GM23338 (cell line): ENCODE data around the gene GSG1. TPM values are rescaled to one million over a fixed set of nuclear protein-coding genes. Genes with fewer than 3 reads are reported as not detected.

Experiments
- ATAC-seq: fragments of 200-7000 bp; cut with Tn5 transposase; 3 replicates; pipeline ENCODE4 v1.9.1; 2020
- DNase-seq: peaks from one replicate; pipeline ENCODE4 v3.0.0-alpha.2; 2015; ENCODE audit warnings: low spot score
- H2AFZ ChIP-seq: fragments of 200-600 bp; sonication (generic); 2 replicates; pipeline ENCODE4 v1.8.0; 2016; ENCODE audit warnings: antibody characterized with exemption, mild to moderate bottlenecking, moderate library complexity
- H3F3A ChIP-seq: fragments of 200-600 bp; sonication (generic); replicated peaks from 2 replicates; pipeline ENCODE4 v1.8.0; 2017; ENCODE audit warnings: antibody characterized with exemption, mixed run types, low read depth
- H3K27ac ChIP-seq: fragments of 200-600 bp; sonication (generic); 2 replicates; pipeline ENCODE4 v1.6.1; 2016; ENCODE audit warnings: low read depth
- H3K27me3 ChIP-seq: fragments of 200-600 bp; sonication (generic); 2 replicates; pipeline ENCODE4 v1.8.0; 2016; ENCODE audit warnings: mild to moderate bottlenecking, mixed run types, moderate library complexity; ENCODE audit not compliant: insufficient read depth
- H3K36me3 ChIP-seq: fragments of 200-600 bp; sonication (generic); 2 replicates; pipeline ENCODE4 v1.8.0; 2016; ENCODE audit warnings: mild to moderate bottlenecking; ENCODE audit not compliant: insufficient read depth
- H3K4me1 ChIP-seq: fragments of 200-600 bp; sonication (generic); 2 replicates; pipeline ENCODE4 v1.8.0; 2016; ENCODE audit warnings: mild to moderate bottlenecking, moderate library complexity; ENCODE audit not compliant: insufficient read depth
- H3K4me2 ChIP-seq: fragments of 200-600 bp; sonication (generic); 2 replicates; pipeline ENCODE4 v1.7.1; 2017; ENCODE audit warnings: mixed run types
- H3K4me3 ChIP-seq: fragments of 200-600 bp; sonication (generic); 2 replicates; pipeline ENCODE4 v1.6.1; 2016; ENCODE audit warnings: mixed run types
- H3K79me2 ChIP-seq: fragments of 200-600 bp; sonication (generic); replicated peaks from 2 replicates; pipeline ENCODE4 v1.8.0; 2017; ENCODE audit warnings: mild to moderate bottlenecking; ENCODE audit not compliant: insufficient read depth
- H3K9me2 ChIP-seq: fragments of 200-600 bp; sonication (generic); 2 replicates; pipeline ENCODE4 v1.8.0; 2017; ENCODE audit not compliant: insufficient read depth
- H4K20me1 ChIP-seq: fragments of 200-600 bp; sonication (generic); replicated peaks from 2 replicates; pipeline ENCODE4 v1.8.0; 2017; ENCODE audit warnings: mild to moderate bottlenecking; ENCODE audit not compliant: insufficient read depth
- H3K27ac Mint-ChIP-seq: 2 replicates; pipeline ENCODE4 v1.8.0; 2020; ENCODE audit warnings: inconsistent platforms, mild to moderate bottlenecking, moderate library complexity, mixed read lengths
- H3K27me3 Mint-ChIP-seq: 3 replicates; pipeline ENCODE4 v1.8.0; 2022; ENCODE audit warnings: low read depth, mild to moderate bottlenecking, moderate library complexity, mixed read lengths, inconsistent platforms; ENCODE audit not compliant: insufficient read depth, poor library complexity
- H3K36me3 Mint-ChIP-seq: 3 replicates; pipeline ENCODE4 v1.8.0; 2021; ENCODE audit warnings: low read depth, mild to moderate bottlenecking, inconsistent platforms, moderate library complexity, mixed read lengths
- H3K4me1 Mint-ChIP-seq: 3 replicates; pipeline ENCODE4 v1.8.0; 2020; ENCODE audit warnings: mild to moderate bottlenecking, inconsistent platforms, mixed read lengths
- H3K4me3 Mint-ChIP-seq: 3 replicates; pipeline ENCODE4 v1.8.0; 2021; ENCODE audit warnings: moderate library complexity, mild to moderate bottlenecking, inconsistent platforms, mixed read lengths
- H3K9me3 Mint-ChIP-seq: 3 replicates; pipeline ENCODE4 v1.8.0; 2020; ENCODE audit warnings: moderate library complexity, mild to moderate bottlenecking, inconsistent platforms, mixed read lengths
- CREB1 ChIP-seq: fragments of 250-450 bp; sonication (Bioruptor Pico); IDR thresholded peaks from 2 replicates; pipeline ENCODE4 v1.5.0; 2020; ENCODE audit warnings: low read depth, mild to moderate bottlenecking, moderate library complexity
- EZH2 ChIP-seq: fragments of 200-600 bp; sonication (generic); IDR thresholded peaks from one replicate; pipeline ENCODE4 v1.8.0; 2017; ENCODE audit warnings: antibody characterized with exemption, mild to moderate bottlenecking, low read depth; ENCODE audit not compliant: unreplicated experiment
- EZH2phosphoT487 ChIP-seq: fragments of 200-600 bp; sonication (generic); IDR thresholded peaks from one replicate; pipeline ENCODE4 v1.8.1; 2018; ENCODE audit warnings: antibody characterized with exemption; ENCODE audit not compliant: unreplicated experiment
- JUNB ChIP-seq: IDR thresholded peaks from one replicate; pipeline ENCODE4 v1.6.1; 2016; ENCODE audit warnings: antibody characterized with exemption; ENCODE audit not compliant: unreplicated experiment
- NANOG ChIP-seq: IDR thresholded peaks from 2 replicates; pipeline ENCODE4 v1.6.1; 2016; ENCODE audit warnings: antibody characterized with exemption, borderline replicate concordance
- POLR2AphosphoS5 ChIP-seq: IDR thresholded peaks from 2 replicates; pipeline ENCODE4 v1.6.1; 2016; ENCODE audit warnings: antibody characterized with exemption, low read depth
- STAT1 ChIP-seq: IDR thresholded peaks from one replicate; pipeline ENCODE4 v1.6.1; 2016; ENCODE audit warnings: antibody characterized with exemption; ENCODE audit not compliant: unreplicated experiment
- ZNF114 ChIP-seq: fragments of 250-450 bp; sonication (Bioruptor Pico); IDR thresholded peaks from 2 replicates; pipeline ENCODE4 v1.5.0; 2020; ENCODE audit warnings: mild to moderate bottlenecking, moderate library complexity
- ZNF331 ChIP-seq: fragments of 250-450 bp; sonication (Bioruptor Pico); IDR thresholded peaks from 2 replicates; pipeline ENCODE4 v1.5.0; 2020; ENCODE audit warnings: low read depth, mild to moderate bottlenecking, moderate library complexity
- polyA plus RNA-seq: library from polyadenylated mRNA; unstranded; fragments of >200 nt; fragmentation: Nextera tagmentation; extraction: Ambion mirVana; gene quantifications from 2 replicates; pipeline ENCODE4 v1.2.1, GENCODE V29; 2016
- total RNA-seq: library from RNA; depleted of rRNA; stranded (reverse); fragments of >200 nt; shearing (Covaris generic); gene quantifications from 2 replicates; pipeline ENCODE4 v1.2.3, GENCODE V29; 2014
- TF ChIP-seq, protein P1 (sequence below): IDR thresholded peaks from 2 replicates; pipeline ENCODE4 v1.6.1; 2016; ENCODE audit warnings: antibody characterized with exemption
- TF ChIP-seq, protein P2 (sequence below): fragments of 250-450 bp; sonication (Bioruptor Pico); IDR thresholded peaks from 2 replicates; pipeline ENCODE4 v1.5.0; 2020; ENCODE audit warnings: mild to moderate bottlenecking, moderate library complexity
- TF ChIP-seq, protein P3 (sequence below), 2 experiments: fragments of 200-600 bp in 1 of 2; sonication (generic) in 1 of 2; conservative IDR thresholded peaks; 2 replicates each; pipeline versions ENCODE4 v1.5.1 to v1.6.1; 2016 to 2017; ENCODE audit warnings: antibody characterized with exemption in 2 of 2, low read depth in 2 of 2, mild to moderate bottlenecking in 2 of 2, moderate library complexity in 1 of 2
- TF ChIP-seq, protein P4 (sequence below): IDR thresholded peaks from one replicate; pipeline ENCODE4 v1.6.1; 2018; ENCODE audit warnings: antibody characterized with exemption; ENCODE audit not compliant: unreplicated experiment

GSG1 gene
- total and polyA plus RNA-seq, 2 experiments from 2014 or later = 0.17 to 0.63 TPM

DNA sequence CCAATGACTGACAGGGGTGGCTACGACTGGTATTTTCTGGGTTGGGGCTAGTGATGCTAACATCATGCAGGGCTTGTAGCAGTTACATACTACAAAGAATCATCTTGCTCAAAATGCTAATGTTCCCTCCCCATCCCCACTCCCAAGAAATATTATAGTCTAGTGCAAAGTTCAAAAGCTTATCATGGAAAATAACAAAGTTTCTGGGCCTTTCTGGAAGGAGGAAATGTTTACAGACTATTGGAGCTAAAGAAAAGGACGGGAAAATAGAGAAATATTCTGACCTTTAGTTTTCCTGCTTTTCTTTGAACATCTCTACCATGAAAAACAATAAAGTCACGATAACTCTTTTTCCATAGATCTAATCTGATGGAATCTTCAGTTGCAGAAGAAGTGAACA is 23.2 kb downstream of the GSG1 start:
- Mint-ChIP-seq H3K4me1 (peaks cover 9% of the 10 kb centered on the region), H3K4me3 (no peak overlapping the region), H3K27ac (0 out of 2 replicates have a peak overlapping the region, but pooled peaks have one; percentile 69), H3K27me3 (peaks cover 6% of the 10 kb centered on the region), H3K9me3 (no peaks in the 10 kb centered on the region), H3K36me3 (peaks cover 76% of the 10 kb centered on the region)
- ATAC-seq = no peak
- H3K79me2 ChIP-seq = no peaks in the 10 kb centered on the region
- no peak overlapping the region for H3K4me2 ChIP-seq
- no peaks in the 10 kb centered on the region for H4K20me1 ChIP-seq
- no peaks in the 10 kb centered on the region for H3K4me1 ChIP-seq
- TF ChIP-seq, protein P1, sequence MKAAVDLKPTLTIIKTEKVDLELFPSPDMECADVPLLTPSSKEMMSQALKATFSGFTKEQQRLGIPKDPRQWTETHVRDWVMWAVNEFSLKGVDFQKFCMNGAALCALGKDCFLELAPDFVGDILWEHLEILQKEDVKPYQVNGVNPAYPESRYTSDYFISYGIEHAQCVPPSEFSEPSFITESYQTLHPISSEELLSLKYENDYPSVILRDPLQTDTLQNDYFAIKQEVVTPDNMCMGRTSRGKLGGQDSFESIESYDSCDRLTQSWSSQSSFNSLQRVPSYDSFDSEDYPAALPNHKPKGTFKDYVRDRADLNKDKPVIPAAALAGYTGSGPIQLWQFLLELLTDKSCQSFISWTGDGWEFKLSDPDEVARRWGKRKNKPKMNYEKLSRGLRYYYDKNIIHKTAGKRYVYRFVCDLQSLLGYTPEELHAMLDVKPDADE = no peak
- TF ChIP-seq NANOG (no peak), STAT1 (no peak), POLR2AphosphoS5 (no peak), CREB1 (CRISPR knock-in tag) (no peak), EZH2 (no peak), EZH2phosphoT487 (no peak), ZNF331 (CRISPR knock-in tag) (no peak), ZNF114 (CRISPR knock-in tag) (no peak), JUNB (no peak)
- TF ChIP-seq, protein P2, sequence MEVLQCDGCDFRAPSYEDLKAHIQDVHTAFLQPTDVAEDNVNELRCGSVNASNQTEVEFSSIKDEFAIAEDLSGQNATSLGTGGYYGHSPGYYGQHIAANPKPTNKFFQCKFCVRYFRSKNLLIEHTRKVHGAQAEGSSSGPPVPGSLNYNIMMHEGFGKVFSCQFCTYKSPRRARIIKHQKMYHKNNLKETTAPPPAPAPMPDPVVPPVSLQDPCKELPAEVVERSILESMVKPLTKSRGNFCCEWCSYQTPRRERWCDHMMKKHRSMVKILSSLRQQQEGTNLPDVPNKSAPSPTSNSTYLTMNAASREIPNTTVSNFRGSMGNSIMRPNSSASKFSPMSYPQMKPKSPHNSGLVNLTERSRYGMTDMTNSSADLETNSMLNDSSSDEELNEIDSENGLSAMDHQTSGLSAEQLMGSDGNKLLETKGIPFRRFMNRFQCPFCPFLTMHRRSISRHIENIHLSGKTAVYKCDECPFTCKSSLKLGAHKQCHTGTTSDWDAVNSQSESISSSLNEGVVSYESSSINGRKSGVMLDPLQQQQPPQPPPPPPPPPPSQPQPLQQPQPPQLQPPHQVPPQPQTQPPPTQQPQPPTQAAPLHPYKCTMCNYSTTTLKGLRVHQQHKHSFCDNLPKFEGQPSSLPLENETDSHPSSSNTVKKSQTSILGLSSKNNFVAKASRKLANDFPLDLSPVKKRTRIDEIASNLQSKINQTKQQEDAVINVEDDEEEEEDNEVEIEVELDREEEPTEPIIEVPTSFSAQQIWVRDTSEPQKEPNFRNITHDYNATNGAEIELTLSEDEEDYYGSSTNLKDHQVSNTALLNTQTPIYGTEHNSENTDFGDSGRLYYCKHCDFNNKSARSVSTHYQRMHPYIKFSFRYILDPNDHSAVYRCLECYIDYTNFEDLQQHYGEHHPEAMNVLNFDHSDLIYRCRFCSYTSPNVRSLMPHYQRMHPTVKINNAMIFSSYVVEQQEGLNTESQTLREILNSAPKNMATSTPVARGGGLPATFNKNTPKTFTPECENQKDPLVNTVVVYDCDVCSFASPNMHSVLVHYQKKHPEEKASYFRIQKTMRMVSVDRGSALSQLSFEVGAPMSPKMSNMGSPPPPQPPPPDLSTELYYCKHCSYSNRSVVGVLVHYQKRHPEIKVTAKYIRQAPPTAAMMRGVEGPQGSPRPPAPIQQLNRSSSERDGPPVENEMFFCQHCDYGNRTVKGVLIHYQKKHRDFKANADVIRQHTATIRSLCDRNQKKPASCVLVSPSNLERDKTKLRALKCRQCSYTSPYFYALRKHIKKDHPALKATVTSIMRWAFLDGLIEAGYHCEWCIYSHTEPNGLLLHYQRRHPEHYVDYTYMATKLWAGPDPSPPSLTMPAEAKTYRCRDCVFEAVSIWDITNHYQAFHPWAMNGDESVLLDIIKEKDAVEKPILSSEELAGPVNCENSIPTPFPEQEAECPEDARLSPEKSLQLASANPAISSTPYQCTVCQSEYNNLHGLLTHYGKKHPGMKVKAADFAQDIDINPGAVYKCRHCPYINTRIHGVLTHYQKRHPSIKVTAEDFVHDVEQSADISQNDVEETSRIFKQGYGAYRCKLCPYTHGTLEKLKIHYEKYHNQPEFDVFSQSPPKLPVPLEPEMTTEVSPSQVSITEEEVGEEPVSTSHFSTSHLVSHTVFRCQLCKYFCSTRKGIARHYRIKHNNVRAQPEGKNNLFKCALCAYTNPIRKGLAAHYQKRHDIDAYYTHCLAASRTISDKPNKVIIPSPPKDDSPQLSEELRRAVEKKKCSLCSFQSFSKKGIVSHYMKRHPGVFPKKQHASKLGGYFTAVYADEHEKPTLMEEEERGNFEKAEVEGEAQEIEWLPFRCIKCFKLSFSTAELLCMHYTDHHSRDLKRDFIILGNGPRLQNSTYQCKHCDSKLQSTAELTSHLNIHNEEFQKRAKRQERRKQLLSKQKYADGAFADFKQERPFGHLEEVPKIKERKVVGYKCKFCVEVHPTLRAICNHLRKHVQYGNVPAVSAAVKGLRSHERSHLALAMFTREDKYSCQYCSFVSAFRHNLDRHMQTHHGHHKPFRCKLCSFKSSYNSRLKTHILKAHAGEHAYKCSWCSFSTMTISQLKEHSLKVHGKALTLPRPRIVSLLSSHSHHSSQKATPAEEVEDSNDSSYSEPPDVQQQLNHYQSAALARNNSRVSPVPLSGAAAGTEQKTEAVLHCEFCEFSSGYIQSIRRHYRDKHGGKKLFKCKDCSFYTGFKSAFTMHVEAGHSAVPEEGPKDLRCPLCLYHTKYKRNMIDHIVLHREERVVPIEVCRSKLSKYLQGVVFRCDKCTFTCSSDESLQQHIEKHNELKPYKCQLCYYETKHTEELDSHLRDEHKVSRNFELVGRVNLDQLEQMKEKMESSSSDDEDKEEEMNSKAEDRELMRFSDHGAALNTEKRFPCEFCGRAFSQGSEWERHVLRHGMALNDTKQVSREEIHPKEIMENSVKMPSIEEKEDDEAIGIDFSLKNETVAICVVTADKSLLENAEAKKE (CRISPR knock-in tag) = no peak
- TF ChIP-seq, protein P3, sequence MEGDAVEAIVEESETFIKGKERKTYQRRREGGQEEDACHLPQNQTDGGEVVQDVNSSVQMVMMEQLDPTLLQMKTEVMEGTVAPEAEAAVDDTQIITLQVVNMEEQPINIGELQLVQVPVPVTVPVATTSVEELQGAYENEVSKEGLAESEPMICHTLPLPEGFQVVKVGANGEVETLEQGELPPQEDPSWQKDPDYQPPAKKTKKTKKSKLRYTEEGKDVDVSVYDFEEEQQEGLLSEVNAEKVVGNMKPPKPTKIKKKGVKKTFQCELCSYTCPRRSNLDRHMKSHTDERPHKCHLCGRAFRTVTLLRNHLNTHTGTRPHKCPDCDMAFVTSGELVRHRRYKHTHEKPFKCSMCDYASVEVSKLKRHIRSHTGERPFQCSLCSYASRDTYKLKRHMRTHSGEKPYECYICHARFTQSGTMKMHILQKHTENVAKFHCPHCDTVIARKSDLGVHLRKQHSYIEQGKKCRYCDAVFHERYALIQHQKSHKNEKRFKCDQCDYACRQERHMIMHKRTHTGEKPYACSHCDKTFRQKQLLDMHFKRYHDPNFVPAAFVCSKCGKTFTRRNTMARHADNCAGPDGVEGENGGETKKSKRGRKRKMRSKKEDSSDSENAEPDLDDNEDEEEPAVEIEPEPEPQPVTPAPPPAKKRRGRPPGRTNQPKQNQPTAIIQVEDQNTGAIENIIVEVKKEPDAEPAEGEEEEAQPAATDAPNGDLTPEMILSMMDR (conservative IDR thresholded peaks at IDR 0.05; ENCODE audit: low read depth in 2 of 2) = no peak
- TF ChIP-seq, protein P4, sequence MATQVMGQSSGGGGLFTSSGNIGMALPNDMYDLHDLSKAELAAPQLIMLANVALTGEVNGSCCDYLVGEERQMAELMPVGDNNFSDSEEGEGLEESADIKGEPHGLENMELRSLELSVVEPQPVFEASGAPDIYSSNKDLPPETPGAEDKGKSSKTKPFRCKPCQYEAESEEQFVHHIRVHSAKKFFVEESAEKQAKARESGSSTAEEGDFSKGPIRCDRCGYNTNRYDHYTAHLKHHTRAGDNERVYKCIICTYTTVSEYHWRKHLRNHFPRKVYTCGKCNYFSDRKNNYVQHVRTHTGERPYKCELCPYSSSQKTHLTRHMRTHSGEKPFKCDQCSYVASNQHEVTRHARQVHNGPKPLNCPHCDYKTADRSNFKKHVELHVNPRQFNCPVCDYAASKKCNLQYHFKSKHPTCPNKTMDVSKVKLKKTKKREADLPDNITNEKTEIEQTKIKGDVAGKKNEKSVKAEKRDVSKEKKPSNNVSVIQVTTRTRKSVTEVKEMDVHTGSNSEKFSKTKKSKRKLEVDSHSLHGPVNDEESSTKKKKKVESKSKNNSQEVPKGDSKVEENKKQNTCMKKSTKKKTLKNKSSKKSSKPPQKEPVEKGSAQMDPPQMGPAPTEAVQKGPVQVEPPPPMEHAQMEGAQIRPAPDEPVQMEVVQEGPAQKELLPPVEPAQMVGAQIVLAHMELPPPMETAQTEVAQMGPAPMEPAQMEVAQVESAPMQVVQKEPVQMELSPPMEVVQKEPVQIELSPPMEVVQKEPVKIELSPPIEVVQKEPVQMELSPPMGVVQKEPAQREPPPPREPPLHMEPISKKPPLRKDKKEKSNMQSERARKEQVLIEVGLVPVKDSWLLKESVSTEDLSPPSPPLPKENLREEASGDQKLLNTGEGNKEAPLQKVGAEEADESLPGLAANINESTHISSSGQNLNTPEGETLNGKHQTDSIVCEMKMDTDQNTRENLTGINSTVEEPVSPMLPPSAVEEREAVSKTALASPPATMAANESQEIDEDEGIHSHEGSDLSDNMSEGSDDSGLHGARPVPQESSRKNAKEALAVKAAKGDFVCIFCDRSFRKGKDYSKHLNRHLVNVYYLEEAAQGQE = no peak
- no peak overlapping the region for H3K4me3 ChIP-seq
- no peak for DNase-seq
- H3K27me3 ChIP-seq = no peaks in the 10 kb centered on the region
- no peaks in the 10 kb centered on the region for H3F3A ChIP-seq
- no peak overlapping the region for H3K27ac ChIP-seq
- H3K36me3 ChIP-seq = peaks cover 7% of the 10 kb centered on the region; the same call in 1 of the 2 replicates
- no peak overlapping the region for H2AFZ ChIP-seq
- no peaks in the 10 kb centered on the region for H3K9me2 ChIP-seq
